ENCODE results near the gene EFCAB6. TPM values are rescaled to one million over a fixed set of nuclear protein-coding genes. Genes with fewer than 3 reads are reported as not detected.

EFCAB6 gene
- total and polyA plus RNA-seq, 7 donors: 0.07 to 0.84 (median 0.50) TPM

GRCh38 chr22:43554259-43554636, 257.9 kb downstream of the EFCAB6 start:
- Histone ChIP-seq H3K27me3 (ENCODE audit: insufficient read depth in 3 of 3, low read length in 2 of 3) (no peaks in the 10 kb centered on the region), H3K9me3 (peaks cover 11% of the 10 kb centered on the region), H3K27ac (no peak overlapping the region), H3K4me1 (no peaks in the 10 kb centered on the region), H3K4me3 (no peak overlapping the region), H3K36me3 (ENCODE audit: insufficient read depth in 1 of 2, low read depth in 1 of 2) (no peaks in the 10 kb centered on the region)
- no peak for TF ChIP-seq CTCF (IDR thresholded peaks at IDR 0.05)
- no peak for DNase-seq
- WGBS, 3 donors: 80 to 95% (median 94%) methylated on average over 6 of the region's 6 CpGs
- ATAC-seq: no peak
- intact Hi-C loops (cut with DNase I): no loop called here

GRCh38 chr22:43553451-43554258, 258.4 kb downstream of the EFCAB6 start:
- Histone ChIP-seq H3K4me1 (no peaks in the 10 kb centered on the region), H3K36me3 (ENCODE audit: insufficient read depth in 1 of 2, low read depth in 1 of 2) (no peaks in the 10 kb centered on the region), H3K4me3 (no peak overlapping the region), H3K27ac (no peak overlapping the region), H3K27me3 (ENCODE audit: insufficient read depth in 3 of 3, low read length in 2 of 3) (no peaks in the 10 kb centered on the region), H3K9me3 (peaks cover 9% of the 10 kb centered on the region)
- ATAC-seq: no peak
- intact Hi-C loops (cut with DNase I): no loop called here
- no peak for DNase-seq
- WGBS, 3 donors: 77 to 82% (median 78%) methylated on average over 16 of the region's 16 CpGs
- no peak for TF ChIP-seq CTCF (IDR thresholded peaks at IDR 0.05)

GRCh38 chr22:43550672-43551071, 261.4 kb downstream of the EFCAB6 start:
- intact Hi-C loops (cut with DNase I): no loop called here
- DNase-seq (no peak), ATAC-seq (no peak)
- Histone ChIP-seq H3K4me1 (no peaks in the 10 kb centered on the region), H3K27ac (no peak overlapping the region), H3K9me3 (no peaks in the 10 kb centered on the region), H3K27me3 (ENCODE audit: insufficient read depth in 3 of 3, low read length in 2 of 3) (no peaks in the 10 kb centered on the region), H3K36me3 (ENCODE audit: insufficient read depth in 1 of 2, low read depth in 1 of 2) (no peaks in the 10 kb centered on the region), H3K4me3 (no peak overlapping the region)
- WGBS, 3 donors: 65 to 71% (median 70%) methylated on average over 6 of the region's 6 CpGs
- no peak for TF ChIP-seq CTCF (IDR thresholded peaks at IDR 0.05)

GRCh38 chr22:43550024-43550620, 262.0 kb downstream of the EFCAB6 start:
- WGBS, 3 donors: 73 to 78% (median 73%) methylated on average over 14 of the region's 14 CpGs
- intact Hi-C loops (cut with DNase I): no loop called here

More at GRCh38 chr22:43550024-43550620, 262.0 kb downstream of the EFCAB6 start:
- H3K4me3 ChIP-seq: no peak overlapping the region
- no peak overlapping the region for H3K27ac ChIP-seq
- H3K4me1 ChIP-seq: no peaks in the 10 kb centered on the region
- H3K27me3 ChIP-seq (ENCODE audit: insufficient read depth in 3 of 3, low read length in 2 of 3): no peaks in the 10 kb centered on the region
- DNase-seq (no peak), ATAC-seq (no peak)
- H3K36me3 ChIP-seq (ENCODE audit: insufficient read depth in 1 of 2, low read depth in 1 of 2): no peaks in the 10 kb centered on the region
- H3K9me3 ChIP-seq: no peaks in the 10 kb centered on the region
- no peak for TF ChIP-seq CTCF (IDR thresholded peaks at IDR 0.05)

All from psoas muscle (tissue), 8 donors.